ENCODE data around the gene ATG13. TPM values are rescaled to one million over a fixed set of nuclear protein-coding genes. Genes with fewer than 3 reads are reported as not detected.

The ATG13 gene
- total RNA-seq, 1 donor from 2014 or later, result 67.3 TPM

GRCh38 chr11:46655631-46656030 lies 38.3 kb downstream of the ATG13 start:
- no peak for DNase-seq (ENCODE audit: extremely low spot score, unreplicated experiment)
- no peak for TF ChIP-seq CTCF (conservative IDR thresholded peaks at IDR 0.05)
- no peaks in the 10 kb centered on the region for H3K27me3 Mint-ChIP-seq
- no peak overlapping the region for H3K4me3 Mint-ChIP-seq
- peaks cover 5% of the 10 kb centered on the region for H3K4me1 Mint-ChIP-seq (ENCODE audit: unreplicated experiment)
- no peak overlapping the region for H3K27ac Mint-ChIP-seq
- no peaks in the 10 kb centered on the region for H3K9me3 Mint-ChIP-seq
- peaks cover 21% of the 10 kb centered on the region for H3K36me3 Mint-ChIP-seq

- Mint-ChIP-seq H3K27me3 (no peaks in the 10 kb centered on the region), H3K4me1 (ENCODE audit: unreplicated experiment) (peaks cover 5% of the 10 kb centered on the region), H3K4me3 (no peak overlapping the region), H3K36me3 (peaks cover 17% of the 10 kb centered on the region), H3K27ac (peak overlapping the region; percentile 40), H3K9me3 (no peaks in the 10 kb centered on the region)
- no peak for TF ChIP-seq CTCF (conservative IDR thresholded peaks at IDR 0.05)
- DNase-seq (ENCODE audit: extremely low spot score, unreplicated experiment), result no peak
Measured at GRCh38 chr11:46657186-46657585, 39.8 kb downstream of the ATG13 start.

GRCh38 chr11:46658259-46658658 lies 40.9 kb downstream of the ATG13 start:
- no peak for DNase-seq (ENCODE audit: extremely low spot score, unreplicated experiment)
- TF ChIP-seq CTCF (conservative IDR thresholded peaks at IDR 0.05), result no peak
- no peak overlapping the region for H3K4me3 Mint-ChIP-seq
- H3K36me3 Mint-ChIP-seq, result peaks cover 22% of the 10 kb centered on the region
- H3K9me3 Mint-ChIP-seq, result no peaks in the 10 kb centered on the region
- H3K27ac Mint-ChIP-seq, result no peak overlapping the region
- H3K27me3 Mint-ChIP-seq, result no peaks in the 10 kb centered on the region
- H3K4me1 Mint-ChIP-seq (ENCODE audit: unreplicated experiment), result peaks cover 5% of the 10 kb centered on the region

- peak overlapping the region; percentile 47 for H3K27ac Mint-ChIP-seq
- no peaks in the 10 kb centered on the region for H3K9me3 Mint-ChIP-seq
- H3K4me3 Mint-ChIP-seq, result no peak overlapping the region
- peaks cover 22% of the 10 kb centered on the region for H3K36me3 Mint-ChIP-seq
- H3K4me1 Mint-ChIP-seq (ENCODE audit: unreplicated experiment), result peaks cover 5% of the 10 kb centered on the region
- no peaks in the 10 kb centered on the region for H3K27me3 Mint-ChIP-seq
- TF ChIP-seq CTCF (conservative IDR thresholded peaks at IDR 0.05), result no peak
- no peak for DNase-seq (ENCODE audit: extremely low spot score, unreplicated experiment)
Measured at GRCh38 chr11:46659908-46660307, 42.6 kb downstream of the ATG13 start.

GRCh38 chr11:46661836-46662235 lies 44.5 kb downstream of the ATG13 start:
- Mint-ChIP-seq H3K36me3 (peaks cover 26% of the 10 kb centered on the region), H3K4me3 (no peak overlapping the region), H3K27ac (no peak overlapping the region), H3K4me1 (ENCODE audit: unreplicated experiment) (peaks cover 13% of the 10 kb centered on the region), H3K27me3 (no peaks in the 10 kb centered on the region), H3K9me3 (no peaks in the 10 kb centered on the region)
- no peak for TF ChIP-seq CTCF (conservative IDR thresholded peaks at IDR 0.05)
- no peak for DNase-seq (ENCODE audit: extremely low spot score, unreplicated experiment)

GRCh38 chr11:46662366-46662765 lies 45.0 kb downstream of the ATG13 start:
- Mint-ChIP-seq H3K36me3 (peaks cover 24% of the 10 kb centered on the region), H3K27ac (no peak overlapping the region), H3K4me3 (no peak overlapping the region), H3K4me1 (ENCODE audit: unreplicated experiment) (peaks cover 18% of the 10 kb centered on the region), H3K9me3 (no peaks in the 10 kb centered on the region), H3K27me3 (no peaks in the 10 kb centered on the region)
- no peak for TF ChIP-seq CTCF (conservative IDR thresholded peaks at IDR 0.05)
- no peak for DNase-seq (ENCODE audit: extremely low spot score, unreplicated experiment)

All from type B pancreatic cell (in vitro differentiated cells).